AG08396 (cell line): ENCODE results near the gene GSTP1.
"Not testable (repeated sequence)": the region's sequence is repeated elsewhere in the genome, so short reads cannot be mapped to it uniquely, and the experiment has no call there.

ENCODE experiments used
- DNase-seq: peaks from one replicate; pipeline ENCODE4 v3.0.0; 2012; ENCODE audit warnings: low spot score, mixed read lengths

Gene GSTP1

GRCh38 chr11:67583247-67584204 is at the start of gene GSTP1:
TSS of gene GSTP1 (plus strand) at chr11:67583812. CDS start at chr11:67583844, 32 bp downstream.
- peak; percentile 97 for DNase-seq

- DNase-seq: no peak
Observed at GRCh38 chr11:67534070-67534679, 49.4 kb upstream of the GSTP1 start.

- DNase-seq: no peak
Observed at GRCh38 chr11:67535561-67535960, 48.1 kb upstream of the GSTP1 start.

GRCh38 chr11:67538306-67538705 is 45.3 kb upstream of the GSTP1 start:
- DNase-seq: no peak

- DNase-seq: no peak
Observed at GRCh38 chr11:67538823-67539505, 44.6 kb upstream of the GSTP1 start.

- no peak for DNase-seq
Observed at GRCh38 chr11:67539550-67539949, 44.1 kb upstream of the GSTP1 start.

GRCh38 chr11:67541198-67541597 is 42.4 kb upstream of the GSTP1 start:
- DNase-seq: no peak

GRCh38 chr11:67542169-67542568 is 41.4 kb upstream of the GSTP1 start:
- DNase-seq: no peak

- no peak for DNase-seq
Observed at GRCh38 chr11:67542971-67543370, 40.6 kb upstream of the GSTP1 start.

GRCh38 chr11:67543585-67543984 is 40.0 kb upstream of the GSTP1 start:
- DNase-seq: no peak

GRCh38 chr11:67544616-67545242 is 38.9 kb upstream of the GSTP1 start:
- DNase-seq: no peak

- no peak for DNase-seq
Observed at GRCh38 chr11:67545280-67545679, 38.3 kb upstream of the GSTP1 start.

GRCh38 chr11:67548112-67548511 is 35.5 kb upstream of the GSTP1 start:
- DNase-seq: not testable (repeated sequence)

- DNase-seq: no peak
Observed at GRCh38 chr11:67548555-67549110, 35.0 kb upstream of the GSTP1 start.

- DNase-seq: no peak
Observed at GRCh38 chr11:67551127-67551526, 32.5 kb upstream of the GSTP1 start.

GRCh38 chr11:67551697-67552096 is 31.9 kb upstream of the GSTP1 start:
- DNase-seq: not testable (repeated sequence)

GRCh38 chr11:67556244-67556643 is 27.4 kb upstream of the GSTP1 start:
- DNase-seq: no peak

GRCh38 chr11:67558084-67558772 is 25.4 kb upstream of the GSTP1 start:
- no peak for DNase-seq

- no peak for DNase-seq
Observed at GRCh38 chr11:67561971-67562619, 21.5 kb upstream of the GSTP1 start.

GRCh38 chr11:67562963-67563704 is 20.5 kb upstream of the GSTP1 start:
- no peak for DNase-seq
